GM19035 (cell line): Measurements from ENCODE around the gene PTK7.

ENCODE experiments used
- ATAC-seq: cut with Tn5 transposase; IDR thresholded peaks from one replicate; pipeline ENCODE4 v1.9.1; 2021; ENCODE audit not compliant: unreplicated experiment

The PTK7 gene

DNA sequence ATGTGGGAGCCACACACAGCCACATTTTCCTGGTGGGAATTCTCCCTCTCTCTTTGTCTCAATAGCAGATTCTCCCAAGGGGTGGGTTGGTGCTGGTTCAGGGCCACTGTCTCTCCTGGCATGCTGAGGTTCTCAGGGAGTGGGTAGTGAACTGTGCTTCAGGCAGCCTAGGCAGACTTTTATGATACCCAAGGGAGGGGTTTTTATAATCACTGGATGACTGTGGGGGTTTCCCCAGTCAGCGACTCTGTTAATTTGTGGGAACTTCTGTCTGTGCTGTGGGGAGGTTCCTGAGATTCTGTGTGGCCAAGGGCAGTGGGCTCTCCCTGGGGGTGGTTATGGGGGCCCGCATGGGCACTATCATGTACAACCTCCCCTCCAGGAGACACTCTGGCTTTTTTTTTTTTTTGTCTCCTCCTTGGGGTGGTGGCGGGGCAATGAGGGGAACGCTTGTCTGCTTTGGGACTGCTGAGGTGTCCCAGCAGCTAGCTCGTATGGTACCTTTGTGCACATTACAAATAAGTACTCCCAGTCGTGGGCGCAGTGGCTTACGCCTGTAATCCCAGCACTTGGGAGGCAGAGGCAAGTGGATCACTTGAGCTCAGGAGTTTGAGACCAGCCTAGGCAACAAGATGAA lies 10.0 kb downstream of the PTK7 start:
- no peak for ATAC-seq

DNA sequence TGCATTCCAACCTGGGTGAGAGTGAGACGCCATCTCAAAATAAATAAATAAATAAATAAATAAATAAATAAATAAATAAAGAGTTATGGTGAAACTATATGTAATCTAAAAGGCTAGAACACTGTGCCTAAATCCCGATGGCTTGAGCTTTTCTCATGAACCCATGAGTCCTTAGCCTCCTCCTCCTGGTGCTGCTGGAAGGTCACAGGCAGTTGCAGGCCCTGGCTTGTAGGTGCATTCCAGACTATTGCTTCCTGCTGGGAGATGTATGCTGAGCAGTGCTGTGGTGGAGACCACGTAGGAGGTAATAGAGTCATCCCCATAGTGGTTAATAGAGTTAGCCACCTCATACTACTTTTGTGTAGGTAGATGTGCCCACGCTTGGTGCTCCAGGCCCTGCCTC lies 12.5 kb downstream of the PTK7 start:
- ATAC-seq, result no peak

DNA sequence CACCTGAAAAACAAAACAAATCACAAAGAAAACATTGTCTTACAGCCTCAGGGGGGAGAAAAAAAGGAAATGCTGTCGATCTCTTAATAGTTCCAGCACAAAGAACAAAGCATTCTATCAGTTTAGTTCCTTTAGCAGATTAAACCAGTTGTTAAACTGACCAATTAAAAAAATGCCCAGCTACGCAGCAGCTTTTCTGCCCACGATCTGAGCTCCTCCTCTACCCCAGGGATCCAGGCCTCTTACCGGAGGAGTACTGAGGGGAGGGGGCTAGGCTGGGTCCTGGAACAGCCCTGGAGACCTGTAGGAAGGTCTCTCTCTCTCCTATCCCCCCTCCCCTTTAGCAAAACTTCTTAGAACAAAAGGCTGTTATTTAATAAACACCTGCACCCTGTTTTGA lies 13.4 kb downstream of the PTK7 start:
- ATAC-seq, result no peak

GRCh38 chr6:43089874-43090558 lies 13.9 kb downstream of the PTK7 start:
- ATAC-seq, result no peak

- ATAC-seq, result no peak
These were observed 14.4 kb downstream of the PTK7 start for GRCh38 chr6:43090559-43090956.

- no peak for ATAC-seq
These were observed 14.9 kb downstream of the PTK7 start for GRCh38 chr6:43091020-43091419.

- no peak for ATAC-seq
These were observed 15.4 kb downstream of the PTK7 start for GRCh38 chr6:43091436-43091991.

DNA sequence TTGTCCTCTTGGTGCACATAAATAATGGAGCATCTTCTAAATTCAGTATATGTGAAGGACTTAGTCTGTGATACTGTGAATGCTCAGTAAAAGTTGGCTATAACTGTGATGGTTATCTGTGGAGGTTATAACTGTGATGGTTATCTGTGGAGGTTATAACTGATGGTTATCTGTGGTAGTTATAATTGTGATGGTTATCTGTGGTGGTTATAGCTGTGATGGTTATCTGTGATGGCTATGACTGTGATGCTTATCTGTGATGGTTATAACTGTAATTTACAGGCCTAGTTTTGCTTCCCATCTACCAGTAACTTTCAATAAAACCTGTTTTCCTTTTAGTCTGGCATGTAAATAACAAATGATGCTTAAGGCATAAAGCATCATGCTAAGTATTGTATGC lies 16.5 kb downstream of the PTK7 start:
- no peak for ATAC-seq

DNA sequence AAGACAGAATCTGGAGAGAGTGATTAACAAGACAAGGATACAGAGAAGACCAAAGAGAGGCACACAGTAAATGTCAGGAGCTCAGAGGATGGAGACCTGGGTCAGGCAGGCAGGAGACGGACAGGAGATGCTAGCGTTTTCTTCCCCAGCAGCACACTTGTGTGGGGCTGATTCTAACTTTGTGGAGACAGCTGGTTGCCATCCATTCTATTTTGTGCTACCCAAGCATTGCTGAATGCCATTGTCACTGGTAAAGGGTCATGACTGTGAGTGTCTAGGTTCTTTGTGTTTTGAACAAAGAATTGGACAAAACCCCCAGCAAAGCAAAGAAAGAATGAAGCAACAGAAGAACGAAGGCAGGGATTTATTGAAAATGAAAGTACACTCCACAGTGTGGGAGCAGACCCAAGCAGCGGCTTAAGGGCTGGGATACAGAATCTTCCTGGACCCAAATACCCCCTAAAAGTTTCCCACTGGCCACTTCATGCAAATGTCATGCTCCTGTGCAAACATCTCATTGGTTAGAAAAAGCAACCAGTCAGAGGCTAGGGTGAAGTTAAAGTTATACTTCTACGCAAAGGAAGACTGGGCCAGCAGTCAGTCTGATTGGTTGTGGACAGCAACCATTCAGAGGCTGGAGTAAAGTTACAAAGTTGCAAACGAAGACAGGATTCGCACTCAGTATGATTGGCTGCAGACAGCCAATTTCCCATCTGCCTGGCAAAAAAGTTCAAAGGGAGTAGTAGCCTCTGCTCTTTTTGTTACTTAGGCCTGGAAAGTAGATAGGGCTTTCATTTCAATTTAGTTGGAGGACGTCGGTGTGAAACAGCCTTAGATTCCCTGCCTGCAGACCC lies 17.5 kb downstream of the PTK7 start:
- ATAC-seq, result no peak

- ATAC-seq, result no peak
These were observed 19.8 kb downstream of the PTK7 start for GRCh38 chr6:43095939-43096338.

DNA sequence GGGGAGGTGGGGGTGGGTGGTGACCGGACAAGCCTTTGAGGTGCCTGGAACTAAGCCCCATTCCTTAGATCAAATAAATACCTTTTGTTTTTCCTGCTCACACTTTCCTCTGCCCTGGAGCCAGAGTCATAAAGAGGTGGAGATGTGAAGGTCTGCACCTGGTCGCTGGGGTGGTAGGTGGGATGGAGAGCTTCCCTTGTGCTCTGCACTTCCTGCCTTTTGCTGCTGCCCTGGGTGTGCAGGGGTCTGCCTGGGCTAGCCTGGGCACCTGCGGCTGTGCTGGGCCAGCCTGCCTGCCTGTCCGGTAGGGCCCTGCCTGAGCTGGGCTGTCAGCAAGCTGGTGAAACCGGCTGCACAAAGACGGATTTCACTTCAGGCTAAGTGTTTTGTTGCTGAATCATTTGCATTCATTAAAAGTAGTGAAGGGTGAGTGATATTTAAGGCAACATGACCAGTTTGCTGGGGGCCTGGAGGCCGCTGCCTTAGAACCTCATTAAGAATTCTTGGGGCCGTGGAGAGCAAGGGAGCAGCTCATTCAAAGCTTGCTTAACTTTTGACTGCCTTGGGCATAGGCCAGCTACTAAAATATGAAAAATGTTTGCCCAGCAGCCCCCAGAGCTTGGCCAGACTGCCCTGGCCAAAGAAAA lies 20.5 kb downstream of the PTK7 start:
- no peak for ATAC-seq

DNA sequence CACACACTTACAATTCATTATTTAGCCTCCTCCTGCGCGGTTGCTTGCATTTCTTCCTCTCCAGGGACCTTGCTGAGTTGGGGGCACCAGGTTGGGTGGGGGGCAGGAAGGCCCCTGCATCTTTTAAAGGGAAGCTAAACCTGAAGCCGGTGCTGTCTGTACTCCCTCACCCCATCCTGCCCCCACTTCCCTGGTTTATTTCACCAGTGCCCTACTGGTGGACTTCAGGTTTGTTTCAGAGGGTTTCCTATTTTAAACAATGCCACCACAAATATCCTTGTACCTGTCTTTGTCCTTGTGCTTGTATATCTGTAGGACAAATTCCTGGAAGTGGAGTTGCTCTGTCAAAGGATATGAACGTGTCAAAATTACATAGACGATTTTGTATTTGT lies 21.0 kb downstream of the PTK7 start:
- ATAC-seq, result no peak

GRCh38 chr6:43097502-43097901 lies 21.4 kb downstream of the PTK7 start:
- ATAC-seq, result no peak

GRCh38 chr6:43101497-43101896 lies 25.4 kb downstream of the PTK7 start:
- no peak for ATAC-seq

DNA sequence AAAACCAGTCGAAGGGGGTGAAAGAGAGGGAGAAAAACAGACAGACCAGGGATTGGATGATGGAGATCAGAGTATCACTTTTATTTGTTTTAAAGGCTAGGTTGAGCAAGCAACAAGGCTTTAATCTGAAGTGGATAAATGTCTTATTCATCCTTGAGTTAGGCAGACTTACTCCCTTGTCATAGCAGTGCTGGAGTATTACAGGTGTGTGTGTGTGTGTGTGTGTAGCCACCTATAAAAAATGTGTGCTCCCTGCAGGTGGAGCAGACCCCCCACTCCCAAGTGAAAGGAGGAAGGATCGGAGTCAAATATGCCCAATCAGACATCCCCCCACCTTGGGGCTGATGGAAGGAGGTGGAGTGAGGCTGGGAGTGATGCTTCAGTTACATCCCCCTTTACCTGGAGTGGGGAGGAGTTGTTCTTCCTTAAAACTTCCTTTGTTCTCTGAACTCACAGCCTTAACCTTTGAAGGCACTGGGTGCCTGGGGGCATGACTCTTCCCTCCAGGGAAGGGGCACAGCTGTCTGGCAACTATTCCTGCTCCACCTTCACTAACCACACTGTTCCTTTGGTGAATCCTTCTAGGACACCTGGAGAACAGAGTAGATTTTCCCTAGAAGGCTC lies 27.3 kb downstream of the PTK7 start:
- ATAC-seq, result no peak

DNA sequence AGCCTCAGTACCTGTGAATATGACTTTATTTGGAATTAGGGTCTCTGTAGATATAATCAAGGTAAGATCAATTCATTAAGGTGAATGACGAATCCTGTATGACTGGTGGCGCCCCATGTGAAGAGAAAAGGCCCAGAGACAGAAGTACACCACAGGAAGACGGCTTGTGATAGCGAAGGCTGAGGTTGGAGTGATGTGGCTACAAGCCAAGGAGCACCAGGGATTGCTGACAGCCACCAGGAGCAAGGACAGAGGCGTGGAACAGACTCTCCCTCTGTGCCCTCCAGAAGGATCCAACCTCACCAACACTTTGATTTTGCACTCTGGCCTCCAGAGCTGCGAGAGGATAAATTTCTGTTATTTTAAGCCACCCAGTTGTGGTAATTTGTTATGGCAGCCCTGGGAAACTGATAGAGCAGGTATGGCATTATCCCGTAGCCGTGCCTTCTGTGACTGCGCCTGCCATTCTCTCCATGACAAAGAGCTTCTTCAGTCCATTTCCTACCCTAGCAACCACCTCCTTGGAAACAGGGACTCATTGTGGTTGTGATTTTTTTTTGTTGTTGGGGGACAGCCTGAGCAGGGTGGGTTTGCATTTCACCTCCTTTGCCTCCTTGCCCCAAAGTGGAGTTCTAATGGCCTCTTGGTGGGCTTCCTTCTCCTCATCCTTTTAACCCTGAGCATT lies 29.6 kb downstream of the PTK7 start:
- ATAC-seq, result no peak

DNA sequence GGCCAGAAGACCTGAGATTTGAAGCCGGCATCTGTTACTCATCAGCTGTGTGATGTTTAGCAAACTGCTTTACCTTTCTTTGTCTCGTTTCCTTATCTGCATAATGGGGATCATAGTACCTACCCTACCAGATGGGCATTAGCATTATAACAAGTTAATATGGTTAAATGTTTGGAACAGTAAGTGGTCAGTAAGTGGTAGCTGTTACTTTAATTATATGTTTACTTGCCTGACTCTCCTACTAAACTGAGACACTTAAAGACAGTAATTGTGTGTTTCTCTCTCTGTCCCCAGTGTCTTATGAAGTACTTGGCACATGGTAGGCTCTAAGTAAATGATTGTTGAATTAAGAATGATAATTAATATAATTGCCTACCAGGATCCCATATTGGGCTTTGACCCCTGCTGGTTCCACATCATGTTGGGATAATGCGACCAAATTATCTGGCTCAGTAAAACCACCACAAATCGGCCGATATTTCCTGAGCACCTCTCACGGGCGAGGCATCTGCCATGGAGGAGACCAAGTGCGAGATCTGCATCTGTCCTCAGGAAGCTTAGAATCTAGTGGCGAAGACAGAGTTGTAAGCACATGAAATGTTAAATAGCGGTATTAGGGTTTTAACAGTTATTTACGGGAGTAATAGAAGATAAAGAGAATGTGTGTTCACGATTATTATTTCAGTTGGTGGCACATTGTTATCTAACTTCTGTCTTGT lies 31.4 kb downstream of the PTK7 start:
- ATAC-seq, result no peak

GRCh38 chr6:43113431-43114260 lies 37.5 kb downstream of the PTK7 start:
- no peak for ATAC-seq

DNA sequence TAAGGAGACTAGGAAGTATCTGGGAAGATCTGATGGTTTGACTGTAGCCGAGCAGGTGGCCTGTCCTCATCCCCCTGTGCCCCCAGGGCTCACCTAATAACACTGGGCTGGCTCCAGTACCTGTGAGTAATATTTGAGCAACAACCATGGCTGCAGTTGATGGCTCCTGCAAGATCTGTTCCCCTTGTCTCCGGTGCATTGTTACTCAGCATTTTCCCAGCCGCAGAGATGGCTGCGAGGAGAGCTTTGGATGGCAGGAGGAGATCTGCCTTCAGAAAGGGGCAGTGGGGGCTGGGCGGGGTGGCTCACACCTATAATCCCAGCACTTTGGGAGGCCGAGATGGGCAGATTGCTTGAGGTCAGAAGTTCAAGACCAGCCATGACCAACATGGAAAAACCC lies 39.3 kb downstream of the PTK7 start:
- ATAC-seq, result no peak
